Liver (tissue), 3 donors: ENCODE measurements around the gene XPNPEP1.

Experiments used
- CTCF ChIP-seq: fragments of 150-350 bp; IDR thresholded peaks from 2 replicates; pipeline ENCODE4 v1.5.1; 2017; ENCODE audit warnings: improper control_type of control experiment, low read depth, low read length; ENCODE audit not compliant: missing input control
- EGR1 ChIP-seq, 2 donors: IDR thresholded peaks; 2 replicates each; pipeline ENCODE4 v1.6.1; 2016 to 2018; ENCODE audit warnings: antibody characterized with exemption in 2 of 2, low read depth in 2 of 2
- FOXA1 ChIP-seq: IDR thresholded peaks from 2 replicates; pipeline ENCODE4 v1.6.1; 2016; ENCODE audit warnings: antibody characterized with exemption
- REST ChIP-seq: IDR thresholded peaks from 2 replicates; pipeline ENCODE4 v1.6.1; 2016; ENCODE audit warnings: antibody characterized with exemption, mild to moderate bottlenecking
- RXRA ChIP-seq, 2 donors: IDR thresholded peaks; 2 replicates each; pipeline ENCODE4 v1.6.1; 2017 to 2018; ENCODE audit warnings: antibody characterized with exemption in 2 of 2, mild to moderate bottlenecking in 1 of 2
- SP1 ChIP-seq: IDR thresholded peaks from 2 replicates; pipeline ENCODE4 v1.6.1; 2018; ENCODE audit warnings: antibody characterized with exemption, mild to moderate bottlenecking
- YY1 ChIP-seq: IDR thresholded peaks from 2 replicates; pipeline ENCODE4 v1.6.1; 2016; ENCODE audit warnings: antibody characterized with exemption, mild to moderate bottlenecking
- donor health status: healthy.
- donor health status: healthy.

GRCh38 chr10:109887243-109887642 is 36.1 kb downstream of the XPNPEP1 start:
- TF ChIP-seq FOXA1 (no peak), REST (no peak), CTCF (no peak), YY1 (no peak), SP1 (no peak), EGR1 (IDR thresholded peaks at IDR 0.05; ENCODE audit: low read depth in 2 of 2) (no peak), RXRA (IDR thresholded peaks at IDR 0.05) (no peak)
